WERI-Rb-1 (cell line): ENCODE data around the gene SART3.

Experiments
- DNase-seq: peaks from one replicate; pipeline ENCODE4 v3.0.0-alpha.2; 2020
- H3K27ac ChIP-seq: fragments of 250-450 bp; sonication (Bioruptor Pico); 2 replicates; pipeline ENCODE4 v1.5.1; 2020; ENCODE audit warnings: mild to moderate bottlenecking, moderate library complexity
- H3K27me3 ChIP-seq: fragments of 250-450 bp; sonication (Bioruptor Pico); 2 replicates; pipeline ENCODE4 v1.5.1; 2021; ENCODE audit warnings: mild to moderate bottlenecking, low read depth, moderate library complexity; ENCODE audit not compliant: insufficient read depth, severe bottlenecking
- H3K36me3 ChIP-seq: fragments of 250-450 bp; sonication (Bioruptor Pico); 2 replicates; pipeline ENCODE4 v1.5.1; 2020; ENCODE audit warnings: mild to moderate bottlenecking, moderate library complexity
- H3K4me3 ChIP-seq: 2 replicates; pipeline ENCODE4 v1.5.1; 2011; ENCODE audit warnings: low read depth, mild to moderate bottlenecking, control low read depth, low read length
- H3K9me3 ChIP-seq: fragments of 250-450 bp; sonication (Bioruptor Pico); 2 replicates; pipeline ENCODE4 v1.5.1; 2021; ENCODE audit warnings: mild to moderate bottlenecking, moderate library complexity; ENCODE audit not compliant: severe bottlenecking
- CTCF ChIP-seq: IDR thresholded peaks from 2 replicates; pipeline ENCODE4 v1.5.1; 2011; ENCODE audit warnings: low read depth, mild to moderate bottlenecking, control low read depth, inconsistent platforms, low read length

Gene SART3

GRCh38 chr12:108589840-108590229 is 28.9 kb upstream of the SART3 start:
- H3K36me3 ChIP-seq: no peaks in the 10 kb centered on the region
- DNase-seq: no peak
- no peak overlapping the region for H3K27ac ChIP-seq
- H3K27me3 ChIP-seq: no peaks in the 10 kb centered on the region
- H3K4me3 ChIP-seq: no peak overlapping the region
- H3K9me3 ChIP-seq: no peaks in the 10 kb centered on the region
- no peak for TF ChIP-seq CTCF

GRCh38 chr12:108589028-108589839 is 28.3 kb upstream of the SART3 start:
- TF ChIP-seq CTCF: no peak
- Histone ChIP-seq H3K27me3 (no peaks in the 10 kb centered on the region), H3K36me3 (no peaks in the 10 kb centered on the region), H3K9me3 (no peaks in the 10 kb centered on the region), H3K27ac (no peak overlapping the region), H3K4me3 (no peak overlapping the region)
- DNase-seq: no peak

DNA sequence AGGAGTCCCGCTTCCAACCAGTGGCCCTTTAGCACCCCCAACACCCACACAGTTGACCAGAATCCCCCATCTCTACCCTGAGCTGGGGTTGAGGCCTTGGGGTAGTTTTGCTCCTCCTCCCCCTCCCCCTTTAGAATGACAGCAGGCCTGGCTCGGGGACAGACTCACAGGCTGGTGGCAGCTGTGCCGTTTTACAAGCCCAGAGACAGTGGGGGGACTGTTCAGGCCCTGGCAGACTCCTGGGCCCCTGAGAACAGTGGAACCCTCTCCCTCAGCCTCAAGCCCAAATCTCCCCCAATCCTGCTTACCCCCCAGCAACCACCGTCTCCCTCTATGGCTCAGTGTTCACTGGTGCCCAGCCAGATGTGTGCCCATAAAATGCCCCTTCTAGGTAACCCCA is 26.9 kb upstream of the SART3 start:
- no peak for TF ChIP-seq CTCF
- no peaks in the 10 kb centered on the region for H3K36me3 ChIP-seq
- DNase-seq: no peak
- H3K27me3 ChIP-seq: no peaks in the 10 kb centered on the region
- H3K9me3 ChIP-seq: no peaks in the 10 kb centered on the region
- no peak overlapping the region for H3K27ac ChIP-seq
- no peak overlapping the region for H3K4me3 ChIP-seq

- H3K4me3 ChIP-seq: no peak overlapping the region
- H3K27ac ChIP-seq: no peak overlapping the region
- no peaks in the 10 kb centered on the region for H3K9me3 ChIP-seq
- H3K27me3 ChIP-seq: no peaks in the 10 kb centered on the region
- DNase-seq: no peak
- no peak for TF ChIP-seq CTCF
- no peaks in the 10 kb centered on the region for H3K36me3 ChIP-seq
These were observed 25.3 kb upstream of the SART3 start for GRCh38 chr12:108586306-108586705.

- H3K9me3 ChIP-seq: no peaks in the 10 kb centered on the region
- H3K4me3 ChIP-seq: no peak overlapping the region
- H3K36me3 ChIP-seq: no peaks in the 10 kb centered on the region
- no peaks in the 10 kb centered on the region for H3K27me3 ChIP-seq
- DNase-seq: no peak
- H3K27ac ChIP-seq: no peak overlapping the region
- TF ChIP-seq CTCF: no peak
These were observed 24.9 kb upstream of the SART3 start for GRCh38 chr12:108585864-108586263.
